ENCODE data around the gene PPP1R1C.

The PPP1R1C gene

GRCh38 chr2:182069416-182069815, 83.8 kb downstream of the PPP1R1C start:
- DNase-seq (ENCODE audit: low spot score): no peak
- TF ChIP-seq CTCF (IDR thresholded peaks at IDR 0.05; ENCODE audit: extremely low read depth, missing control alignments): no peak

GRCh38 chr2:182069908-182070307, 84.3 kb downstream of the PPP1R1C start:
- TF ChIP-seq CTCF (IDR thresholded peaks at IDR 0.05; ENCODE audit: extremely low read depth, missing control alignments): no peak
- DNase-seq (ENCODE audit: low spot score): no peak

- DNase-seq (ENCODE audit: low spot score): no peak
- no peak for TF ChIP-seq CTCF (IDR thresholded peaks at IDR 0.05; ENCODE audit: extremely low read depth, missing control alignments)
These were observed 85.1 kb downstream of the PPP1R1C start for GRCh38 chr2:182070736-182071135.

- no peak for DNase-seq (ENCODE audit: low spot score)
- TF ChIP-seq CTCF (IDR thresholded peaks at IDR 0.05; ENCODE audit: extremely low read depth, missing control alignments): no peak
These were observed 87.2 kb downstream of the PPP1R1C start for GRCh38 chr2:182072861-182073260.

GRCh38 chr2:182073613-182074012, 88.0 kb downstream of the PPP1R1C start:
- no peak for DNase-seq (ENCODE audit: low spot score)
- TF ChIP-seq CTCF (IDR thresholded peaks at IDR 0.05; ENCODE audit: extremely low read depth, missing control alignments): no peak

GRCh38 chr2:182077023-182077422, 91.4 kb downstream of the PPP1R1C start:
- TF ChIP-seq CTCF (IDR thresholded peaks at IDR 0.05; ENCODE audit: extremely low read depth, missing control alignments): no peak
- no peak for DNase-seq (ENCODE audit: low spot score)

- DNase-seq (ENCODE audit: low spot score): peak; percentile 27
- TF ChIP-seq CTCF (IDR thresholded peaks at IDR 0.05; ENCODE audit: extremely low read depth, missing control alignments): peak; percentile 32
These were observed 91.9 kb downstream of the PPP1R1C start for GRCh38 chr2:182077448-182078142.

Measured in GM20000 (cell line).